ENCODE measurements around the gene KLK13.

DNA sequence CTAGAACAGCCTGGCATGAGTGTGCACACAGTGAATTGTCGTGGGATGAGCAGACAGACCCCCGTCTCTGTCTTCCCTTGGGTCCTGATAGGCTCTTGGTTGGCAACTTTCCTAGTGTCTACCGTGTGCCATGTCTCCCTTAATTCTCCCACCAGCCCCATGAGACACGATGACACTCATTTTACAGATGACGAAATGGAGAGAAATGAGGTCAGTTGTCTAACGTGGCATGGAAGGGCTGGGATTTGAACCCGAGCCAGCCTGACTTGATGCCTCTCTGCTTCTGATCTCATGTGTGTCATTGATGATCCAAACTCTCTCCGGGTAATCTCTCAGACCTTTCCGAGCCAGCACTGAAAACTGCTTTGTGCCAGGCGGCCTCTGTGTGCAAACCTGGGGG, 26.2 kb upstream of the KLK13 start:
- TF ChIP-seq, protein P1, sequence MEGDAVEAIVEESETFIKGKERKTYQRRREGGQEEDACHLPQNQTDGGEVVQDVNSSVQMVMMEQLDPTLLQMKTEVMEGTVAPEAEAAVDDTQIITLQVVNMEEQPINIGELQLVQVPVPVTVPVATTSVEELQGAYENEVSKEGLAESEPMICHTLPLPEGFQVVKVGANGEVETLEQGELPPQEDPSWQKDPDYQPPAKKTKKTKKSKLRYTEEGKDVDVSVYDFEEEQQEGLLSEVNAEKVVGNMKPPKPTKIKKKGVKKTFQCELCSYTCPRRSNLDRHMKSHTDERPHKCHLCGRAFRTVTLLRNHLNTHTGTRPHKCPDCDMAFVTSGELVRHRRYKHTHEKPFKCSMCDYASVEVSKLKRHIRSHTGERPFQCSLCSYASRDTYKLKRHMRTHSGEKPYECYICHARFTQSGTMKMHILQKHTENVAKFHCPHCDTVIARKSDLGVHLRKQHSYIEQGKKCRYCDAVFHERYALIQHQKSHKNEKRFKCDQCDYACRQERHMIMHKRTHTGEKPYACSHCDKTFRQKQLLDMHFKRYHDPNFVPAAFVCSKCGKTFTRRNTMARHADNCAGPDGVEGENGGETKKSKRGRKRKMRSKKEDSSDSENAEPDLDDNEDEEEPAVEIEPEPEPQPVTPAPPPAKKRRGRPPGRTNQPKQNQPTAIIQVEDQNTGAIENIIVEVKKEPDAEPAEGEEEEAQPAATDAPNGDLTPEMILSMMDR (IDR thresholded peaks at IDR 0.05) = no peak
- TF ChIP-seq POLR2A (IDR thresholded peaks at IDR 0.05) (no peak), POLR2AphosphoS5 (IDR thresholded peaks at IDR 0.05) (no peak)
